Measurements from ENCODE around the gene CHST9.

GRCh38 chr18:27188309-27188708 is 3.2 kb upstream of the CHST9 start:
- no peak for TF ChIP-seq POLR2AphosphoS5 (IDR thresholded peaks at IDR 0.05)
- TF ChIP-seq, protein P1, sequence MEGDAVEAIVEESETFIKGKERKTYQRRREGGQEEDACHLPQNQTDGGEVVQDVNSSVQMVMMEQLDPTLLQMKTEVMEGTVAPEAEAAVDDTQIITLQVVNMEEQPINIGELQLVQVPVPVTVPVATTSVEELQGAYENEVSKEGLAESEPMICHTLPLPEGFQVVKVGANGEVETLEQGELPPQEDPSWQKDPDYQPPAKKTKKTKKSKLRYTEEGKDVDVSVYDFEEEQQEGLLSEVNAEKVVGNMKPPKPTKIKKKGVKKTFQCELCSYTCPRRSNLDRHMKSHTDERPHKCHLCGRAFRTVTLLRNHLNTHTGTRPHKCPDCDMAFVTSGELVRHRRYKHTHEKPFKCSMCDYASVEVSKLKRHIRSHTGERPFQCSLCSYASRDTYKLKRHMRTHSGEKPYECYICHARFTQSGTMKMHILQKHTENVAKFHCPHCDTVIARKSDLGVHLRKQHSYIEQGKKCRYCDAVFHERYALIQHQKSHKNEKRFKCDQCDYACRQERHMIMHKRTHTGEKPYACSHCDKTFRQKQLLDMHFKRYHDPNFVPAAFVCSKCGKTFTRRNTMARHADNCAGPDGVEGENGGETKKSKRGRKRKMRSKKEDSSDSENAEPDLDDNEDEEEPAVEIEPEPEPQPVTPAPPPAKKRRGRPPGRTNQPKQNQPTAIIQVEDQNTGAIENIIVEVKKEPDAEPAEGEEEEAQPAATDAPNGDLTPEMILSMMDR (IDR thresholded peaks at IDR 0.05) = no peak

Measured in transverse colon (tissue), 4 donors.